Endothelial cell of umbilical vein (primary cell): Measurements from ENCODE around the gene EEF1AKMT1. TPM values are rescaled to one million over a fixed set of nuclear protein-coding genes. Genes with fewer than 3 reads are reported as not detected.

Experiments
- BruUV-seq: library from RNA; stranded (reverse); fragments of 400-500 nt; replicated peaks from 2 replicates; lab custom pipeline; 2021; lab: Mats Ljungman, UMichigan
- CTCF ChIA-PET: fragments of 300-600, 350-600 bp; sonication (Branson Sonifier 250); formaldehyde crosslinking; loops from one replicate; lab custom pipeline; 2021; ENCODE audit warnings: antibody characterized with exemption, inconsistent platforms; lab: Charles Lee
- POLR2A ChIA-PET: fragments of 300-600, 350-600 bp; sonication (Branson Sonifier 250); formaldehyde crosslinking; loops from one replicate; lab custom pipeline; 2021; ENCODE audit warnings: antibody characterized with exemption, inconsistent platforms; lab: Charles Lee
- DNase-seq: peaks from one replicate; pipeline ENCODE4 v3.0.0-alpha.2; 2011; ENCODE audit warnings: low read depth, low spot score
- FAIRE-seq: peaks from 2 replicates; lab custom pipeline; 2011; peaks lifted over from hg19 to GRCh38; lab: Jason Lieb, UNC
- H2AFZ ChIP-seq: 2 replicates; pipeline ENCODE4 v1.6.0; 2012; ENCODE audit warnings: low read depth, low read length, control low read depth, inconsistent platforms
- H3K27ac ChIP-seq: 2 replicates; pipeline ENCODE4 v1.5.1; 2011; ENCODE audit warnings: low read depth, mild to moderate bottlenecking, control low read depth, low read length, moderate library complexity; ENCODE audit not compliant: insufficient read depth
- H3K27me3 ChIP-seq, 2 experiments: 2 replicates each; pipeline versions ENCODE4 v1.6.0 to v1.6.1; 2011; ENCODE audit warnings: low read length in 2 of 2, mixed read lengths in 1 of 2; ENCODE audit not compliant: control insufficient read depth in 2 of 2, insufficient read depth in 2 of 2
- H3K36me3 ChIP-seq, 2 experiments: 2 replicates in 1 of 2; 3 replicates in 1 of 2; pipeline ENCODE4 v1.5.1; 2011; ENCODE audit warnings: low read length in 2 of 2, mild to moderate bottlenecking in 1 of 2, moderate library complexity in 1 of 2; ENCODE audit not compliant: control insufficient read depth in 2 of 2, insufficient read depth in 2 of 2; ENCODE audit errors: extremely low read depth in 1 of 2
- H3K4me1 ChIP-seq: 3 replicates; pipeline ENCODE4 v1.5.1; 2011; ENCODE audit warnings: mild to moderate bottlenecking, low read length; ENCODE audit not compliant: control insufficient read depth, insufficient read depth; ENCODE audit errors: extremely low read depth
- H3K4me2 ChIP-seq: 2 replicates; pipeline ENCODE4 v1.6.1; 2011; ENCODE audit warnings: low read length, control low read depth, mixed read lengths; ENCODE audit not compliant: insufficient read depth
- H3K4me3 ChIP-seq, 3 experiments: fragments of 200-600 bp in 1 of 3; sonication (generic), shearing (Covaris generic) in 1 of 3; replicated peaks in 1 of 3; 2 replicates each; pipeline ENCODE4 v1.5.1; 2011 to 2016; ENCODE audit warnings: control low read depth in 3 of 3, low read length in 3 of 3, mild to moderate bottlenecking in 2 of 3, inconsistent platforms in 1 of 3, low read depth in 1 of 3, moderate library complexity in 1 of 3; ENCODE audit not compliant: insufficient read depth in 1 of 3
- H3K79me2 ChIP-seq: 2 replicates; pipeline ENCODE4 v1.6.0; 2012; ENCODE audit warnings: low read length, inconsistent platforms; ENCODE audit not compliant: control insufficient read depth, insufficient read depth
- H3K9ac ChIP-seq: replicated peaks from 2 replicates; pipeline ENCODE3; 2011; ENCODE audit warnings: low read length, control low read depth; ENCODE audit not compliant: insufficient read depth; ENCODE audit errors: extremely low read depth
- H3K9me1 ChIP-seq: replicated peaks from 3 replicates; pipeline ENCODE4 v1.6.0; 2011; ENCODE audit warnings: mild to moderate bottlenecking, low read length; ENCODE audit not compliant: control insufficient read depth, insufficient read depth; ENCODE audit errors: extremely low read depth
- H3K9me3 ChIP-seq: replicated peaks from 2 replicates; pipeline ENCODE4 v1.5.1; 2012; ENCODE audit warnings: low read length, inconsistent platforms; ENCODE audit not compliant: control insufficient read depth, insufficient read depth
- H4K20me1 ChIP-seq: replicated peaks from 2 replicates; pipeline ENCODE3; 2011; ENCODE audit warnings: mild to moderate bottlenecking, low read length; ENCODE audit not compliant: control insufficient read depth, insufficient read depth; ENCODE audit errors: extremely low read depth
- CTCF ChIP-seq, 2 donors: IDR thresholded peaks; 1 replicate in 1 of 2; 2 replicates in 1 of 2; pipeline ENCODE4 v1.5.1; 2011; ENCODE audit warnings: low read length in 2 of 2, mild to moderate bottlenecking in 2 of 2, moderate library complexity in 2 of 2, control low read depth in 1 of 2, inconsistent platforms in 1 of 2, low read depth in 1 of 2; ENCODE audit not compliant: insufficient read depth in 1 of 2; ENCODE audit errors: extremely low read depth in 1 of 2
- EZH2 ChIP-seq: IDR thresholded peaks from 2 replicates; pipeline ENCODE4 v1.6.1; 2012; ENCODE audit warnings: borderline replicate concordance, low read depth, mild to moderate bottlenecking, moderate library complexity, low read length, inconsistent platforms; ENCODE audit not compliant: severe bottlenecking
- FOS ChIP-seq: IDR thresholded peaks from 2 replicates; pipeline ENCODE4 v1.6.1; 2011; ENCODE audit warnings: mild to moderate bottlenecking, low read length, moderate library complexity, borderline replicate concordance; ENCODE audit not compliant: insufficient read depth
- GATA2 ChIP-seq: IDR thresholded peaks from 2 replicates; pipeline ENCODE4 v1.7.0; 2011; ENCODE audit warnings: low read depth, mild to moderate bottlenecking, moderate library complexity, mixed read lengths, low read length; ENCODE audit not compliant: insufficient read length, insufficient read depth
- JUN ChIP-seq: IDR thresholded peaks from 2 replicates; pipeline ENCODE4 v1.6.1; 2011; ENCODE audit warnings: borderline replicate concordance, low read depth; ENCODE audit not compliant: insufficient read length, insufficient read depth
- MAX ChIP-seq: IDR thresholded peaks from 2 replicates; pipeline ENCODE4 v1.6.1; 2011; ENCODE audit not compliant: insufficient read depth, insufficient read length
- POLR2A ChIP-seq: IDR thresholded peaks from 2 replicates; pipeline ENCODE4 v1.6.1; 2012; ENCODE audit warnings: low read depth, mild to moderate bottlenecking, control low read depth, low read length
- POLR2AphosphoS5 ChIP-seq: IDR thresholded peaks from 2 replicates; pipeline ENCODE4 v1.6.1; 2012; ENCODE audit warnings: low read depth, mild to moderate bottlenecking, control low read depth, low read length, moderate library complexity; ENCODE audit not compliant: insufficient read depth
- dilution Hi-C: fragments of 300-500 bp; cut with MboI; formaldehyde crosslinking; loops from one replicate; pipeline ENCODE4 v1.15.0; 2019; ENCODE audit warnings: low sequenced_read_pairs; ENCODE audit not compliant: extremely low pct_ligation_motif_present
- intact Hi-C: fragments of 100-400 bp; cut with micrococcal nuclease; formaldehyde crosslinking; loops from one replicate; pipeline ENCODE4 v1.10.0; 2022
- polyA plus RNA-seq, 4 experiments: library from polyadenylated mRNA; depleted of rRNA in 3 of 4; stranded (reverse) in 3 of 4; unstranded in 1 of 4; fragments of >200 nt; gene quantifications; 2 replicates each; pipeline versions ENCODE4 v1.2.1 to v1.2.3, GENCODE V29; 2011 to 2012; ENCODE audit warnings: missing spikeins in 1 of 4
- total RNA-seq: library from RNA; stranded (reverse); gene quantifications from 2 replicates; pipeline ENCODE4 v1.2.3, GENCODE V29; 2021

EEF1AKMT1 gene
- total and polyA plus RNA-seq, 2 donors (not counting 3 experiments of a cell fraction or from before 2014, with no cell fraction given): 9.0 to 11.1 TPM

GRCh38 chr13:20679879-20680278 is 93.9 kb downstream of the EEF1AKMT1 start:
- CTCF ChIA-PET: no interaction called here
- H2AFZ ChIP-seq: no peak overlapping the region
- no peaks in the 10 kb centered on the region for H4K20me1 ChIP-seq
- no peak overlapping the region for H3K9ac ChIP-seq
- POLR2A ChIA-PET: no interaction called here
- dilution Hi-C loops (no loop called here), intact Hi-C loops (no loop called here)
- no peaks in the 10 kb centered on the region for H3K27me3 ChIP-seq
- H3K9me3 ChIP-seq: no peaks in the 10 kb centered on the region
- H3K4me3 ChIP-seq: no peak overlapping the region
- no peaks in the 10 kb centered on the region for H3K79me2 ChIP-seq
- no peak overlapping the region for H3K27ac ChIP-seq
- no peaks in the 10 kb centered on the region for H3K9me1 ChIP-seq
- no peaks in the 10 kb centered on the region for H3K4me1 ChIP-seq
- H3K36me3 ChIP-seq: no peaks in the 10 kb centered on the region
- no peak overlapping the region for H3K4me2 ChIP-seq
- FAIRE-seq (peak; percentile 42), DNase-seq (no peak)
- TF ChIP-seq GATA2 (no peak), EZH2 (no peak), POLR2A (no peak), FOS (no peak), POLR2AphosphoS5 (no peak), MAX (no peak), JUN (no peak), CTCF (IDR thresholded peaks at IDR 0.05; ENCODE audit: extremely low read depth in 1 of 2, insufficient read depth in 1 of 2, low read depth in 1 of 2, low read length in 2 of 2) (no peak)
- BruUV-seq: no TSS peak

Other genes starting within 250 kb of the EEF1AKMT1 start
- 13.9 and 18.8 TPM in 2 replicates for gene CRYL1, start 248.1 kb downstream of the EEF1AKMT1 start, total RNA-seq
- 36.6 and 39.0 TPM in 2 replicates for gene CRYL1, start 248.1 kb downstream of the EEF1AKMT1 start, polyA plus RNA-seq
- gene IFT88, start 206.8 kb downstream of the EEF1AKMT1 start, total RNA-seq: 9.1 and 13.7 TPM in 2 replicates
- 1.6 and 2.4 TPM in 2 replicates for gene IFT88, start 206.8 kb downstream of the EEF1AKMT1 start, polyA plus RNA-seq
- 4.9 and 6.1 TPM in 2 replicates for gene IL17D, start 70.3 kb downstream of the EEF1AKMT1 start, total RNA-seq
- 4.0 and 5.5 TPM in 2 replicates for gene IL17D, start 70.3 kb downstream of the EEF1AKMT1 start, polyA plus RNA-seq
- gene XPO4, start 128.8 kb upstream of the EEF1AKMT1 start, total RNA-seq: 21.3 and 22.5 TPM in 2 replicates
- gene XPO4, start 128.8 kb upstream of the EEF1AKMT1 start, polyA plus RNA-seq: 4.7 and 6.0 TPM in 2 replicates